RWPE1 (cell line): ENCODE results near the gene PLCH1.

Experiments used
- CTCF ChIA-PET: fragments of 350-600 bp; sonication (Branson Sonifier 250); formaldehyde crosslinking; extraction: SDS; loops from one replicate; lab custom pipeline; 2021; lab: Yijun Ruan, JAX
- POLR2A ChIA-PET: fragments of 400-600 bp; formaldehyde crosslinking; extraction: SDS; loops from one replicate; lab custom pipeline; 2020; ENCODE audit warnings: antibody characterized with exemption; ENCODE audit not compliant: low non-redundant PET; lab: Yijun Ruan, JAX
- DNase-seq: peaks from one replicate; pipeline ENCODE4 v3.0.0; 2012; ENCODE audit warnings: low spot score
- H3K27ac ChIP-seq: fragments of 450-650 bp; 2 replicates; pipeline ENCODE4 v1.5.1; 2017
- CTCF ChIP-seq: fragments of 450-650 bp; conservative IDR thresholded peaks from 2 replicates; pipeline ENCODE4 v1.5.1; 2017; ENCODE audit warnings: low read depth, mild to moderate bottlenecking

PLCH1 gene

GRCh38 chr3:155332716-155333115 lies 412.2 kb downstream of the PLCH1 start:
- CTCF ChIA-PET, result no interaction called here
- no peak for DNase-seq
- POLR2A ChIA-PET, result no interaction called here
- no peak overlapping the region for H3K27ac ChIP-seq
- TF ChIP-seq CTCF, result no peak

GRCh38 chr3:155331078-155331477 lies 413.8 kb downstream of the PLCH1 start:
- no peak for DNase-seq
- TF ChIP-seq CTCF, result no peak
- CTCF ChIA-PET, result no interaction called here

GRCh38 chr3:155330370-155330769 lies 414.5 kb downstream of the PLCH1 start:
- ChIA-PET POLR2A (no interaction called here), CTCF (no interaction called here)
- no peak for DNase-seq
- H3K27ac ChIP-seq, result no peak overlapping the region
- TF ChIP-seq CTCF, result no peak

More at GRCh38 chr3:155331078-155331477, 413.8 kb downstream of the PLCH1 start:
- POLR2A ChIA-PET, result no interaction called here
- H3K27ac ChIP-seq, result no peak overlapping the region

GRCh38 chr3:155329513-155330048 lies 415.3 kb downstream of the PLCH1 start:
- no peak for TF ChIP-seq CTCF
- POLR2A ChIA-PET, result no interaction called here
- DNase-seq, result no peak
- no peak overlapping the region for H3K27ac ChIP-seq
- CTCF ChIA-PET, result no interaction called here

GRCh38 chr3:155327871-155328270 lies 417.0 kb downstream of the PLCH1 start:
- TF ChIP-seq CTCF, result no peak
- no peak overlapping the region for H3K27ac ChIP-seq
- no peak for DNase-seq
- ChIA-PET CTCF (no interaction called here), POLR2A (no interaction called here)

GRCh38 chr3:155327430-155327829 lies 417.4 kb downstream of the PLCH1 start:
- CTCF ChIA-PET, result interaction anchor here (0.6 kb wide), 1 partner anchor 376 kb away, joined by 3 read pairs; no protein-coding TSS in a partner anchor
- POLR2A ChIA-PET, result no interaction called here
- TF ChIP-seq CTCF, result no peak
- DNase-seq, result no peak
- H3K27ac ChIP-seq, result no peak overlapping the region

GRCh38 chr3:155326901-155327300 lies 418.0 kb downstream of the PLCH1 start:
- POLR2A ChIA-PET, result no interaction called here
- H3K27ac ChIP-seq, result no peak overlapping the region

More at GRCh38 chr3:155326901-155327300, 418.0 kb downstream of the PLCH1 start:
- no peak for TF ChIP-seq CTCF
- DNase-seq, result no peak
- CTCF ChIA-PET, result interaction anchor here (0.6 kb wide), 2 partner anchors 376 to 1046 kb away, joined by 3 to 4 read pairs; no protein-coding TSS in a partner anchor
